ENCODE data around the gene HOXC12. TPM values are rescaled to one million over a fixed set of nuclear protein-coding genes. Genes with fewer than 3 reads are reported as not detected.
A peak's percentile ranks its signal among the peaks of the same experiment; 100 is the strongest.

HOXC12 gene
- polyA plus RNA-seq, 1 of the 3 experiments (the other 2 are of a cell fraction) = not detected

DNA sequence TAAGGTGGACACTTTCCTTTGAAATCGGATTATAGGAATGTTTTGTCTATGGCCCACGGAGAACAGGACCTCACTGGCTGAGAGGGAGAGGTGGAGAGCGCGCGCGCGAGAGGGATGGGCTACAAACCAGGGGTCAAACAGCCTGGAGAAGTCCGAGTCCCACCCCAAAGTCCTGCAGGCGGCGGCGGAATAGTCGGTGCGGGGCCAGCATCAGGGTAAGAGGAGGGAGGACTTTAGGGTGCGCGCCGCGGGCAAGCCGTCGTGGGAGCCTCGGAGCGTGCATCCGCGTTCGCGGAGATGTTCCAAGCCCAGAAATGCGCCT, 50.8 kb downstream of the HOXC12 start:
- H3K27me3 ChIP-seq (ENCODE audit: insufficient read depth) = no peaks in the 10 kb centered on the region
- POLR2A ChIA-PET = no interaction called here

DNA sequence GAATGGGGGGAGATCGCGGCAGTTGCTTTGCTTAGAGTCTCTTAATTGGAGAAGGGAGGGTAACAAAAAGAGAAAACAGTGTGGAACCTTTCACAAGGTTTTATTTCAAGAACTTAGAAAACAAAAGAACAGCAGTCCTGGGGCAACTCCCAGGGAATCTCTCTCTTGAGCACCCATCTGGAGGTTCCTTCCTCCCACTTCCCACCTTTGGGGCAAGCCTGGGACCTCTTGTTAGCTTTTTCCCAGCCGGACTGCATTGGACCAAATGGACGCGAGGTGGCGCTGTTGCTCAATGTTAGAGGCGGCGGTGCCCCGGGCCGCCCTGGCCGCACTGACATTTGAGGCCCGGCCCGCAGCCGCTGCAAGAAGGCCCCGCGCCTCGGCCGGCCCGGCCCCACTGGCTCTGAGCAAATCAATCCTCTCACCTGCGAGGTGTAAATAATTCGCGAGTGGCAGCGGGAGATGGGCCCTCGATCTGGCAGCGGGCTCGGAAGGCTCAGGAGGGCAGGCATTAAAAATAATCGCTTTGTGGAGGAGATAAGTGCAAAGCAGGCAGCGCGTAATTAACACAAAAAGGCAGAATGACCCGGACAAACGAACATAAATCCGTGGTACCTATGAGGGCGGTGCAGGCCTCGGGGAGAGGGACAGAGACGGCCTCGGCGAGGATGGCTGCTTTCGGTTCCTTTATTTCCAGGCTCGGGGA, 51.3 kb downstream of the HOXC12 start:
- H3K9ac ChIP-seq = no peak overlapping the region
- H3K4me2 ChIP-seq = peak overlapping the region; percentile 63
- no peaks in the 10 kb centered on the region for H3K9me2 ChIP-seq
- no peaks in the 10 kb centered on the region for H3K9me3 ChIP-seq
- WGBS (ENCODE audit: low lambda C conversion rate) = 44% methylated on average over 26 of the region's 39 CpGs
- no peak overlapping the region for H3K27ac ChIP-seq (ENCODE audit: low read depth in 2 of 2, low read length in 1 of 2)
- no peaks in the 10 kb centered on the region for H3K79me2 ChIP-seq (ENCODE audit: insufficient read depth)
- DNase-seq = peak; percentile 93
- TF ChIP-seq SMC3 (IDR thresholded peaks at IDR 0.05; ENCODE audit: low read depth, low read length) (peak; percentile 97), RAD21 (IDR thresholded peaks at IDR 0.05; ENCODE audit: low read length) (peak; percentile 94), RCOR1 (IDR thresholded peaks at IDR 0.05; ENCODE audit: low read length) (0 out of 2 replicates have a peak, but pooled peaks have one; percentile 28), POLR2AphosphoS5 (IDR thresholded peaks at IDR 0.05; ENCODE audit: low read depth, low read length) (no peak)
- TF ChIP-seq, protein P1, sequence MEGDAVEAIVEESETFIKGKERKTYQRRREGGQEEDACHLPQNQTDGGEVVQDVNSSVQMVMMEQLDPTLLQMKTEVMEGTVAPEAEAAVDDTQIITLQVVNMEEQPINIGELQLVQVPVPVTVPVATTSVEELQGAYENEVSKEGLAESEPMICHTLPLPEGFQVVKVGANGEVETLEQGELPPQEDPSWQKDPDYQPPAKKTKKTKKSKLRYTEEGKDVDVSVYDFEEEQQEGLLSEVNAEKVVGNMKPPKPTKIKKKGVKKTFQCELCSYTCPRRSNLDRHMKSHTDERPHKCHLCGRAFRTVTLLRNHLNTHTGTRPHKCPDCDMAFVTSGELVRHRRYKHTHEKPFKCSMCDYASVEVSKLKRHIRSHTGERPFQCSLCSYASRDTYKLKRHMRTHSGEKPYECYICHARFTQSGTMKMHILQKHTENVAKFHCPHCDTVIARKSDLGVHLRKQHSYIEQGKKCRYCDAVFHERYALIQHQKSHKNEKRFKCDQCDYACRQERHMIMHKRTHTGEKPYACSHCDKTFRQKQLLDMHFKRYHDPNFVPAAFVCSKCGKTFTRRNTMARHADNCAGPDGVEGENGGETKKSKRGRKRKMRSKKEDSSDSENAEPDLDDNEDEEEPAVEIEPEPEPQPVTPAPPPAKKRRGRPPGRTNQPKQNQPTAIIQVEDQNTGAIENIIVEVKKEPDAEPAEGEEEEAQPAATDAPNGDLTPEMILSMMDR (IDR thresholded peaks at IDR 0.05) = peak; percentile 89
- peak overlapping the region; percentile 68 for H2AFZ ChIP-seq (ENCODE audit: low read depth)
- ChIA-PET CTCF (interaction anchor here (0.6 to 24.5 kb wide), 40 partner anchors 9 to 408 kb away, joined by 3 to 568 read pairs (median 5); partner anchors contain the start of genes HOXC10, HOXC4, HOXC5 and HOXC6), POLR2A (no interaction called here)
- H3F3A ChIP-seq (replicated peaks; ENCODE audit: insufficient read depth) = no peaks in the 10 kb centered on the region
- no peaks in the 10 kb centered on the region for H3K27me3 ChIP-seq (ENCODE audit: insufficient read depth)
- no peaks in the 10 kb centered on the region for H3K36me3 ChIP-seq (replicated peaks in 1 of 2; ENCODE audit: control insufficient read depth in 1 of 2, insufficient read depth in 2 of 2, low read length in 1 of 2)
- H4K20me1 ChIP-seq (ENCODE audit: insufficient read depth) = no peaks in the 10 kb centered on the region
- H3K4me1 ChIP-seq (ENCODE audit: control insufficient read depth in 1 of 2, insufficient read depth in 2 of 2, low read depth in 1 of 2, low read length in 1 of 2) = peaks cover 0 to 23% of the 10 kb centered on the region in 2 experiments; a peak in 1 of 4 replicates
- H3K4me3 ChIP-seq (ENCODE audit: low read depth in 2 of 2, low read length in 1 of 2) = no peak overlapping the region

More for the DNA sequence above, 50.8 kb downstream of the HOXC12 start:
- H3K9me3 ChIP-seq = no peaks in the 10 kb centered on the region
- no peak for TF ChIP-seq FOXM1 (IDR thresholded peaks at IDR 0.05; ENCODE audit: low read depth)
- TF ChIP-seq POLR2AphosphoS5 (IDR thresholded peaks at IDR 0.05; ENCODE audit: low read depth, low read length) = no peak
- no peak for TF ChIP-seq SIN3A (IDR thresholded peaks at IDR 0.05; ENCODE audit: borderline replicate concordance, low read depth, low read length)
- no peak for TF ChIP-seq MXI1 (IDR thresholded peaks at IDR 0.05; ENCODE audit: low read depth, low read length)
- TF ChIP-seq, protein P2, sequence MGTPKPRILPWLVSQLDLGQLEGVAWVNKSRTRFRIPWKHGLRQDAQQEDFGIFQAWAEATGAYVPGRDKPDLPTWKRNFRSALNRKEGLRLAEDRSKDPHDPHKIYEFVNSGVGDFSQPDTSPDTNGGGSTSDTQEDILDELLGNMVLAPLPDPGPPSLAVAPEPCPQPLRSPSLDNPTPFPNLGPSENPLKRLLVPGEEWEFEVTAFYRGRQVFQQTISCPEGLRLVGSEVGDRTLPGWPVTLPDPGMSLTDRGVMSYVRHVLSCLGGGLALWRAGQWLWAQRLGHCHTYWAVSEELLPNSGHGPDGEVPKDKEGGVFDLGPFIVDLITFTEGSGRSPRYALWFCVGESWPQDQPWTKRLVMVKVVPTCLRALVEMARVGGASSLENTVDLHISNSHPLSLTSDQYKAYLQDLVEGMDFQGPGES (IDR thresholded peaks at IDR 0.05; ENCODE audit: low read depth, low read length) = no peak
- TF ChIP-seq CHD2 (IDR thresholded peaks at IDR 0.05; ENCODE audit: low read length, partially characterized antibody) = no peak
- no peak overlapping the region for H3K4me3 ChIP-seq (ENCODE audit: low read depth in 2 of 2, low read length in 1 of 2)
- no peaks in the 10 kb centered on the region for H3K9me2 ChIP-seq
- no peak overlapping the region for H3K4me2 ChIP-seq
- H4K20me1 ChIP-seq (ENCODE audit: insufficient read depth) = no peaks in the 10 kb centered on the region
- CTCF ChIA-PET = interaction anchor here (0.6 to 24.5 kb wide), 37 partner anchors 8 to 408 kb away, joined by 3 to 568 read pairs (median 5); partner anchors contain the start of genes HOXC10, HOXC4, HOXC5 and HOXC6
- H3K79me2 ChIP-seq (ENCODE audit: insufficient read depth) = no peaks in the 10 kb centered on the region
- no peak overlapping the region for H2AFZ ChIP-seq (ENCODE audit: low read depth)
- peaks cover 0 to 27% of the 10 kb centered on the region in 2 experiments; a peak in 1 of 4 replicates for H3K4me1 ChIP-seq (ENCODE audit: control insufficient read depth in 1 of 2, insufficient read depth in 2 of 2, low read depth in 1 of 2, low read length in 1 of 2)
- no peaks in the 10 kb centered on the region for H3F3A ChIP-seq (replicated peaks; ENCODE audit: insufficient read depth)
- no peaks in the 10 kb centered on the region for H3K36me3 ChIP-seq (replicated peaks in 1 of 2; ENCODE audit: control insufficient read depth in 1 of 2, insufficient read depth in 2 of 2, low read length in 1 of 2)
- no peak for DNase-seq
- 40% methylated on average over 26 of the region's 26 CpGs for WGBS (ENCODE audit: low lambda C conversion rate)
- no peak overlapping the region for H3K27ac ChIP-seq (ENCODE audit: low read depth in 2 of 2, low read length in 1 of 2)
- no peak overlapping the region for H3K9ac ChIP-seq
